Activated CD8-positive, alpha-beta memory T cell treated with anti-CD3 and anti-CD28 coated beads for 24 hours (primary cell): Measurements from ENCODE around the gene HES6.

ENCODE experiments used
- DNase-seq: peaks from one replicate; pipeline ENCODE4 v3.0.0-alpha.2; 2020

The HES6 gene

GRCh38 chr2:238252766-238253630 lies 13.2 kb upstream of the HES6 start:
- no peak for DNase-seq

- no peak for DNase-seq
Measured at GRCh38 chr2:238251986-238252385, 12.1 kb upstream of the HES6 start.

- DNase-seq, result no peak
Measured at GRCh38 chr2:238251331-238251730, 11.5 kb upstream of the HES6 start.

- DNase-seq, result no peak
Measured at GRCh38 chr2:238250896-238251295, 11.1 kb upstream of the HES6 start.

- no peak for DNase-seq
Measured at GRCh38 chr2:238247841-238248453, 8.1 kb upstream of the HES6 start.

GRCh38 chr2:238247002-238247822 lies 7.4 kb upstream of the HES6 start:
- DNase-seq, result no peak

- no peak for DNase-seq
Measured at GRCh38 chr2:238244151-238244550, 4.3 kb upstream of the HES6 start.

- no peak for DNase-seq
Measured at GRCh38 chr2:238243496-238244076, 3.7 kb upstream of the HES6 start.

GRCh38 chr2:238242731-238243495 lies 3.1 kb upstream of the HES6 start:
- DNase-seq, result no peak

- no peak for DNase-seq
Measured at GRCh38 chr2:238241970-238242369, 2.1 kb upstream of the HES6 start.

GRCh38 chr2:238240757-238241711 lies 1.2 kb upstream of the HES6 start:
- no peak for DNase-seq

- DNase-seq, result no peak
Measured at GRCh38 chr2:238239543-238239862, 335 bp downstream of the HES6 start.

GRCh38 chr2:238238766-238239542 lies 884 bp downstream of the HES6 start:
- no peak for DNase-seq

GRCh38 chr2:238238311-238238765 lies 1.5 kb downstream of the HES6 start:
- no peak for DNase-seq

- DNase-seq, result no peak
Measured at GRCh38 chr2:238237431-238238135, 2.3 kb downstream of the HES6 start.

GRCh38 chr2:238236571-238236970 lies 3.3 kb downstream of the HES6 start:
- no peak for DNase-seq

- no peak for DNase-seq
Measured at GRCh38 chr2:238235856-238236255, 4.0 kb downstream of the HES6 start.

GRCh38 chr2:238235331-238235732 lies 4.5 kb downstream of the HES6 start:
- DNase-seq, result no peak

GRCh38 chr2:238233625-238234024 lies 6.2 kb downstream of the HES6 start:
- DNase-seq, result no peak

GRCh38 chr2:238231809-238232208 lies 8.0 kb downstream of the HES6 start:
- DNase-seq, result no peak
